ENCODE measurements around the gene LAMTOR3. TPM values are rescaled to one million over a fixed set of nuclear protein-coding genes. Genes with fewer than 3 reads are reported as not detected.

The LAMTOR3 gene
- 36.4 and 51.8 TPM in 2 replicates for total RNA-seq (2014; rRNA removed)
- polyA plus RNA-seq (2012): 19.9 TPM

GRCh38 chr4:99894161-99894997, at the start of gene LAMTOR3:
Gene LAMTOR3 (minus strand): TSS chr4:99894427. CDS start chr4:99893963, 464 bp downstream.
- DNase-seq (ENCODE audit: low read depth): peak; percentile 88

DNA sequence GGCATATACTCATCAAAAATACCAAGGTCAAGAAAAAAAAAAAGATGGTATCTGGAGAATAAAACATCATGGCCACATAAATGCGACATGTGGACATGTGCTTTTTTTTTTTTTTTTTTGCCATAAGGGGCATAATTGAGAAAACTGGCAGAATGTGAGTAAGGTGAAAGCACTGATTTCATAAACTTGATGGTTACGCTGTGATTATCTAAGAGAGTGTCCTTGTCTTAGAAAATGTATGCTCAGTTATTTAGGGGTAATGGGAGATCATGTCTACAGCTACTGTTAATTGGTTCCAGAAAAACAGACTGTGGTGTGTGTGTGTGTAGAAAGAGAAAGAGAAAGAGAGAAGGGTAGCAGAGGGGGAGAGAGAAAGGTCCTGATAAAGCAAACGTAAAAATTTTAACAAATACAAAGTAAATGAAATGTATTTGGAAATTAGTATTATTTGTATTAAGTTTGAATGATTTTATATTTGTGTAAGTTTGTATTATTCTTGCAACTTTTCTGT, 44.1 kb upstream of the LAMTOR3 start:
- no peak for DNase-seq (ENCODE audit: low read depth)

- DNase-seq (ENCODE audit: low read depth): no peak
These were observed 40.7 kb upstream of the LAMTOR3 start for GRCh38 chr4:99934891-99935290.

DNA sequence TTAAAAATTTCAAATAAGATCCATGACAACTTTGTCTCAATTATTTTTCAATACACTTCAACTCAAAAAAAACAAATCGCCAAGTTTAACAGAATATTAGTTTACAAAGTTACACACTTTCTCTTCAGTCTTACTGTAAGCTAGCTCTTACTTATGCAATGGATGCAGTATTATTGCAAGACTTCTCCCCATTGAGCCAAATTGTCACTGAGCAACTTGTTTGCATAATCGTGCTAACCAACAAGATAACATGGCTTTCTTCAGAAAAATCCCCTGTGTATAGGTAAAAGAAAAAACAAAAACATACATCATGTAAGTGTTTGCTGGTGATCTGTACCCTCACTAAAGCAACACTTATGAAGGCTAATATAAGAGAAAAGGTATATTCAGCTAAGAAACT, 33.3 kb upstream of the LAMTOR3 start:
- DNase-seq (ENCODE audit: low read depth): no peak

- no peak for DNase-seq (ENCODE audit: low read depth)
These were observed 26.9 kb upstream of the LAMTOR3 start for GRCh38 chr4:99921174-99921573.

DNA sequence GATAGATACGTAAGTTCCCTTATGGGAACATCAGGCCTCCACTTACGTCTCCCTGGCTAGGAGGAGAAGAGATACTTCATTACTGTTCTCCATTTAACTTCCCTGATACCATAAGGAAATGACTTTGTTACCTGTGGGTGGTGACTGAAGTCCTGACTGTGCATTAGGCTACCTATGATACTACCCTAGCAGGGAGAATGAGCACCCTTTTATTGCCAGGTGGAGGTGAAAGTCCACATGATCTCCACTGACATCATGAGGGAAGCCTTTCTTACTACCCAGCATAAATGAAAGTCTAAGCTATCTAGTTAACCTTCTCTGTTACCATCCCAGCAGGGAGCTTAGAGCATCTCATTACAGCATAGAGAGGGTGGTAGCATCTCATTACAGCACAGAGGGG, 24.4 kb upstream of the LAMTOR3 start:
- DNase-seq (ENCODE audit: low read depth): no peak

DNA sequence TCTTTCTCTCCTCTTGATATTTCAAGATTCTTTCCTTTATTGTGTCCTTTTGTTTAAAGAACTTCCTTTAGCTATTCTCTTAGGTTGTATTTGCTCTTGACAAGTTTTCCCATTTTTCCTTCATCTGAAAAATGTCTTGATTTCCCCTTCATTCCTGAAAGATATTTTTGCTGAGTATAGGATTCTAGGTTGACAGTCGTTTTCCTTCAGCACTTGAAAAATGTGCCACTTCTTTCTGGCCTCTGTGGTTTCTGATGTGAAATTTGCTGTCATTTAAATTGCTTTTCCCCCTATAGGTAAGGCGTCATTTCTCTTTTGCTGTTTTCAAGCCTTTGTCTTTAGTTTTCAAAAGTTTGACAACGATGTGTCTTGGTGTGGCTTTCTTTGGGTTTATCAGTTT, 23.3 kb upstream of the LAMTOR3 start:
- DNase-seq (ENCODE audit: low read depth): no peak

DNA sequence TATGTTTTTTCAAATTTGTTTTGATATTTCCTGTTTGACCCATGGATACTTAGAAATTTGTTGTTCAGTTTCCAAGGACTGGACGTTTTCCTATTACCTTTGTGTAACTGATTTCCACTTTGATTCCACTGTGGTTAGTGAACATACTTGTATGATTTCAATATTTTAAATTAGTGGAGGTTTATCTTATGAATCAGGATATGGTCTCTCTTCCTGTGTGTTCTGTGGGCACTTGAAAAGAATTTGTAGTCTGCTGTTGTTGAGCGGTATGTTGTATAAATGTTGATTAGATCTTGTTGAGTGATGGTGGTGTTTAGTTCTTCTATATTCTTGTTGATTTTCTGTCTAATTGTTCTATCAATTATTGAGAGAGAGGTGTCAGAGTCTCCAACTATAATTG, 21.2 kb upstream of the LAMTOR3 start:
- no peak for DNase-seq (ENCODE audit: low read depth)

DNA sequence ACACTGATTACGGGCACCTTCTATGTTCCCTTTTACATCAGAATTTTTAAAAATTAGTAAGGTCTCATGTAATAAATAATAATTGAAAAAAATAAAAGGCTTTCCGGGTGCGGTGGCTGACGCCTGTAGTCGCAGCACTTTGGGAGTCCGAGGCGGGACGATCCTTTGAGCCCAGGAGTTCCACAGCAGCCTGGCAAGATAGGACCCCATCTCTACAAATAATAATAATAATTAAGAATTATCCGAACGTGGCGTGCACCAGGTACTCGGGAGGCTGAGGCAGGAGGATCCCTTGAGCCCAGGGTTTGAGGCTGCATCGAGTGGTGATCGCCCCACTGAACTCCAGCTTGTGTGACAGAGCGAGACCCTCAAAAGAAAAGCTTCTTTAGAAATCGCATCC, 771 bp upstream of the LAMTOR3 start:
- DNase-seq (ENCODE audit: low read depth): no peak

- DNase-seq (ENCODE audit: low read depth): no peak
These were observed 427 bp downstream of the LAMTOR3 start for GRCh38 chr4:99893839-99894160.

GRCh38 chr4:99893029-99893428, 1.2 kb downstream of the LAMTOR3 start:
- no peak for DNase-seq (ENCODE audit: low read depth)

DNA sequence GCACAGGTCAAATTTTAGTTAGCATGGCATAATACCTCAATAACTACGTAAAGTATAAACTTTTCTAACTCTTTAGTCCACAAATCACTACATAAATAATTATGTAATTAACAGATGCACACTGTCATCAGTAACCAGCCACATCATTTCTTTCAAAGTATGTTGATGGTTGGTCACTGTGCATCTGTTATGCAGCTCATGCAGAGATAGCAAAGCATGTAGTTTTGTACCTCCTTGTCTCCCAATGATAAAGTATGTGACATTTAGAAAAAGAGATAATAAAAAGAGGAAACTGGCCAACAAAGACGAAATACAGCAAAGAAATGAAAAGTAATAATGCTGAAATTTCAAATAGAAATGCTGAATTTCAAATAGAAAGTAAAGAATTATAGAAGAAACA, 2.9 kb downstream of the LAMTOR3 start:
- DNase-seq (ENCODE audit: low read depth): no peak

DNA sequence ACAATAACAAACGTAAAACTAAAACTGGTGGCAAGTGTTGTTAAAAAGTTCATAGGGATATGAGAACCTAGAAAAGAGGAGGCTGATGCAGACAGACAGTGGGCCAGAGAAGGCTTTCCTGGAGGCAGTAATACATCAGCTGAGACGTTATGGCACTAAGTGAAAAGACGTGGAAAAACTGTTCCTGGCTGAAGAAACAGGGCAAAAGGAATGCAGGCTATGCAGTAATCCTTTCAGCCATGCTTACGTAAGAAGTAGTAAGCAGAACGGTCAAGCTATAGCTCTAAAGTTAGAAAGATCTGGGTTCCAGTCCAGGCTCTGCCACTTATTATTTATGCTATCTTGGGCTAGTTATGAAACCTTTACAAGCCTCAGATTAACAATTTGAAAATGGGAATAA, 6.4 kb downstream of the LAMTOR3 start:
- DNase-seq (ENCODE audit: low read depth): no peak

DNA sequence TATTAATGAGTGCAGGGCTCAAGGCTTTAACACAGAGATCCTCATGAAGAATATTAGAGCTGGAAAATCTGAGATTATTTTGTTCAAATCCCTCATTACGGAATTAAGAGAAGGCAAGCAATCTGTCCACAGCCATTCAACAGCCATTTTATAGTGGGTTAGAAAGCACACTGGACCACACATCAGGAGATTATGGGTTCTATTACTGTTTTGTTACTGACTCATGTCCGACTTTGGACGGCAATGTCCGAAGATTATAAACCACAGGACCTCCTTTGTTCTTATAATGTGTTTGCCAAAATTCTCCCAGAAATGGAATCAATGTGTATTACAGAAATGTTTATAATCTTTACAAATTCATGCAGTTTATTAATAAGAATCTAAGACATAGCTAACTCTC, 8.1 kb downstream of the LAMTOR3 start:
- DNase-seq (ENCODE audit: low read depth): peak; percentile 82

DNA sequence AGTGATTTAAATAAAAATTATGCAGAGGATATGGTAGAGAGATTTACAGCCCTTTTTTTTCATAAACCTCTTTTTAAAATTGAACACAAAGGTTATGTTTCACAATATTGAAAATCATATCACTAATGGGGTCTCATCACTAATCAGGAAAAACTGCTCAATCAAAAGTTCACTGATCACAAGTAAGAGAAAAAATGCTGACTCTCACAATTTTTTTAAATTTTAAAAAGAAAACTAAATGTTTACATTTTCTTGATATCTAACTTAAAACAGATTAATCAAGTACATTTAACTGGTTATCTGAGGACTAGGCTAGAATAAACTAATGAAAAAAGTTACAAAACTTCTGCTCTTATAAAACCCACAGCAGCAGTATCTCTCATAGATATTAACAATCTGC, 8.5 kb downstream of the LAMTOR3 start:
- DNase-seq (ENCODE audit: low read depth): no peak

DNA sequence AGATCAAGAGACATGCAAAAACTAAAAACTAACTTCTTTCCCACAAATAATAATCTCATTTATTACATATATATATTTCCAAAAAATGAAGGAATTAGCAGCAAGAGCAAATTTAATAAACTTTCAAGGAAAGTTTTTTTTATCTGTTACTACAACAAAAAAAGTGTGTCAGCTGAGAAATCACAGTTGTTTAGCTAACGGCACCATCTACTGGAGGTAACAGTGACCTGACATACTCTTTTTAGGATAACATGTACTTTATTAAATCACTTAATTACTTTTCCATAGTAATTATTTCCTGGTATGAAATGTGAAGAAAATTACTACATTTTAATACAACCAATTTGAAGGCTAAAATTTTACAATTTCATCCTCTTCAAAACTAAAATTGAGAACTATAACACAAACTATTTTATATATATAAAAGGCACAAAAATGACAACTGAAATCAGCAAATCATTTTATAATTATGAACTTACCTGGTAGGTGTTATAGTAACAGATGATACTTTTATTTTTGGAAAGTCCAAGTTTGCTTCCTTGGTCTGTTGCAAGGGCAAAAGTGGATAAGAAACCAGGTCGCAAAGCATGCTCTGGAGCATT, 9.1 kb downstream of the LAMTOR3 start:
- DNase-seq (ENCODE audit: low read depth): peak; percentile 59

DNA sequence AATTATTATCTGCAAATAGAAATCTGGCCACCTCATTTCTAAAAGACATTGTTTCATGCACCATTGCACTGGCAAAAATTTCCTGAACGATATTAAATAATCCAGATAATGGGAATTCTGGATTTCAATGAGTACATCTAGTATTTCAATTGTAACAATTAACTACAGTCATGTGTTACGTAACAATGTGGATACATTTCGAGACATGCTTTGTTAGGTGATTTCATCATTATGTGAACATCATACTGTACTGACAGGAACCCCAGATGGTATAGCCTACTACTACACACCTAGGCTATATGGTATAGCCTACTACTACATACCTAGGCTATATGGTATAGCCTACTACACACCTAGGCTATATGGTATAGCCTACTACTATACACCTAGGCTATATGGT, 14.8 kb downstream of the LAMTOR3 start:
- no peak for DNase-seq (ENCODE audit: low read depth)

- DNase-seq (ENCODE audit: low read depth): no peak
These were observed 15.6 kb downstream of the LAMTOR3 start for GRCh38 chr4:99878604-99879003.

GRCh38 chr4:99876946-99877345, 17.3 kb downstream of the LAMTOR3 start:
- no peak for DNase-seq (ENCODE audit: low read depth)

DNA sequence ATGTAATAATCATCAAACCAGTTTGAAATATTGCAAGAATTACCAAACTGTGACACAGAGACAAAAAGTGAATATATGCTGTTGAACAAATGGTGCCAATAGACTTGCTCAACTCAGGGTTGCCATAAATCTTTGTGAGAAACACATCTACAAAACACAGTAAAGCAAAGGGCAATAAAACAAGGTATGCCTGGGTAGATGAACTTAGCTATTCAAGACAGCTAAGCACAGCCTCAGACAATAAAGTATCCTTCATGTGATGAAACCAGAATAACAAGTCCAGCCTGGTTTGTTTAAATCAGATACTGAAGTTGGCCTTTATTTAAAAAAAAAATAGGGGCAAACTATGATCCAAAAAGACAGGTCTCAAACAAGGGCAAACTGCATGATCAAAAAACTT, 19.2 kb downstream of the LAMTOR3 start:
- no peak for DNase-seq (ENCODE audit: low read depth)

GRCh38 chr4:99872570-99872969, 21.7 kb downstream of the LAMTOR3 start:
- DNase-seq (ENCODE audit: low read depth): no peak

- peak; percentile 17 for DNase-seq (ENCODE audit: low read depth)
These were observed 26.1 kb downstream of the LAMTOR3 start for GRCh38 chr4:99868126-99868596.

DNA sequence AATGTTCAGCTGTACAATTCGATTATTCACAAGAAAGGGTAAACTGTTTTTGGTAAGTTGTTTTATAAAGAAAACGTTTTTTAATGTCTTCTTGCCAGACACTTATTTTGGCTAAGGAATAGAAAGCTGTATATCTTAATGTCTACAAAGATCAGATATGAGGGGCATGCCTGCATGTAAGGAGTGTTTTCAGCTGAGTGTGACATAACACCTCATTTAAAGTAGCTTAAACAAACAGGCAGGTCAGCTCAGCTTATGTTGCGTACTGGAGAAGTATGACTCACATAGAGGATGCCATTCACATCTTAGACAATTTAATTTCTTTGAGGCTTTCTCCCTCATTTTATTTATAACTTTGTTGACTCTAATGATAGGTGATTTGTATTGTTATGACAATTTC, 30.4 kb downstream of the LAMTOR3 start:
- DNase-seq (ENCODE audit: low read depth): peak; percentile 13
